PC-3 (cell line): ENCODE data around the gene RPL13.

Experiments
- CTCF ChIP-seq: fragments of 300-600 bp; sonication (generic); conservative IDR thresholded peaks from 2 replicates; pipeline ENCODE4 v1.5.1; 2017; ENCODE audit warnings: antibody characterized with exemption, low read depth, mild to moderate bottlenecking, low read length
- EZH2 ChIP-seq: fragments of 300-600 bp; sonication (generic); IDR thresholded peaks from one replicate; pipeline ENCODE4 v1.6.1; 2017; ENCODE audit warnings: antibody characterized with exemption, mild to moderate bottlenecking, low read length; ENCODE audit not compliant: unreplicated experiment
- EZH2phosphoT487 ChIP-seq: fragments of 300-600 bp; sonication (generic); IDR thresholded peaks from 2 replicates; pipeline ENCODE4 v1.6.1; 2018; ENCODE audit warnings: mild to moderate bottlenecking, antibody characterized with exemption, low read length, borderline replicate concordance

- no peak for TF ChIP-seq CTCF
- no peak for TF ChIP-seq EZH2
- no peak for TF ChIP-seq EZH2phosphoT487
Measured at GRCh38 chr16:89555780-89556179, 4.7 kb upstream of the RPL13 start.
